Suprapubic skin (tissue), 4 donors: ENCODE measurements around the gene CD9. TPM values are rescaled to one million over a fixed set of nuclear protein-coding genes. Genes with fewer than 3 reads are reported as not detected.
"Not testable (repeated sequence)": the region's sequence is repeated elsewhere in the genome, so short reads cannot be mapped to it uniquely, and the experiment has no call there.

Source experiments
- DNase-seq, 2 donors: peaks; one replicate each; pipeline ENCODE4 v3.0.0-alpha.2; 2019; ENCODE audit warnings: low spot score in 2 of 2
- H3K27ac ChIP-seq: fragments of 200-600 bp; sonication (generic); one replicate; pipeline ENCODE4 v1.5.1; 2019
- H3K27me3 ChIP-seq: fragments of 200-600 bp; sonication (generic); one replicate; pipeline ENCODE4 v1.5.1; 2019
- H3K36me3 ChIP-seq: fragments of 200-600 bp; sonication (generic); one replicate; pipeline ENCODE4 v1.5.1; 2019
- H3K4me1 ChIP-seq: fragments of 200-600 bp; sonication (generic); one replicate; pipeline ENCODE4 v1.5.1; 2019
- H3K4me3 ChIP-seq: fragments of 200-600 bp; sonication (generic); one replicate; pipeline ENCODE4 v1.5.1; 2019; ENCODE audit warnings: mild to moderate bottlenecking
- H3K9me3 ChIP-seq: fragments of 200-600 bp; sonication (generic); one replicate; pipeline ENCODE4 v1.5.1; 2019
- EP300 ChIP-seq: sonication (generic); formaldehyde crosslinking; IDR thresholded peaks from one replicate; pipeline ENCODE4 v1.6.1; 2017; ENCODE audit warnings: antibody characterized with exemption
- POLR2A ChIP-seq, 2 donors: fragments of 450-650 bp; IDR thresholded peaks; one replicate each; pipeline ENCODE4 v1.6.1; 2017; ENCODE audit warnings: antibody characterized with exemption in 2 of 2, mild to moderate bottlenecking in 2 of 2, moderate library complexity in 2 of 2
- POLR2AphosphoS5 ChIP-seq, 3 donors: sonication (generic); formaldehyde crosslinking; IDR thresholded peaks; one replicate each; pipeline ENCODE4 v1.6.1; 2017; ENCODE audit warnings: antibody characterized with exemption in 3 of 3
- WGBS: methylation state at CpG from one replicate; pipeline ENCODE4 v1.1.5; 2018; 5-methylcytosine and 5-hydroxymethylcytosine counted together
- total RNA-seq, 4 donors: library from RNA; depleted of rRNA; stranded (reverse); fragments of >200 nt; gene quantifications; one replicate each; pipeline ENCODE4 v1.1.0, GENCODE V29; 2016
- TF ChIP-seq, protein P1 (sequence below), 2 donors: fragments of 200-600 bp in 1 of 2; fragments of 450-650 bp in 1 of 2; sonication (generic) in 1 of 2; IDR thresholded peaks; one replicate each; pipeline ENCODE4 v1.5.1; 2016 to 2019; ENCODE audit warnings: antibody characterized with exemption in 2 of 2, mild to moderate bottlenecking in 1 of 2, moderate library complexity in 1 of 2

CD9 gene
- total RNA-seq, 4 donors from 2014 or later: 420 to 548 (median 475) TPM

DNA sequence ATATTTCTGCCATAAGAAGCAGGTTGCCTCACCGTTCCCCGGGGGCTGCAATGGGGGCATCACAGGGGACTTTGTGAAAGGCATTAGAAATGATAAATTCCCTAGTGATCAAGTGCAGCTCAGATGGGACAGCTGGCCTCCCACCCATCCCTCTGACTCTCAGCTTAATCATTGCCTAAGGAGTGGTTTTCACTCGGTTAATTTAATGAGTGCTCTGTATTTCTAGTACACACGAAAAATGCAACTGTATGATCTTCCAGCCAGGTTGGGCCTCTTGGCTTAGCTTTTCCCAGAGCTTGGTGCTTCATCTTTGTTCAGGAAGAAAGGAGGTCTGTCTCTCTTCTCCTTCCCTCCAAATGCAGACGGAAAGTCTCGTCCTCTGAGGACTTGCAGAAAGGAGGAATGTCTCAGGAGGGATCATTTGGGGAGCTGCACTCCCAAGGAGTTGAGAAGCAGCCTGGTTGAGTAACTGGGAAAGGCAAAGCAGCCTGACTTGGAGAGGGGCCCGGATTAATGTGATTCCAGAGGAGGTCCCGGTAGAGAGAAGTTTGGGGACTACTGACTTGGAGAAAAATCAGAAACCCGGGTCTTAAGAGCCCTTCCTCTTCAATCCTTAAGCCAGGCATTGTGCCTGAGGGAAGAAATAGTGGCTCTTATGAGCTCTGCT lies 7.2 kb downstream of the CD9 start:
- no peaks in the 10 kb centered on the region for H3K27me3 ChIP-seq
- H3K36me3 ChIP-seq: peaks cover 4% of the 10 kb centered on the region
- no peak overlapping the region for H3K4me3 ChIP-seq
- 30% methylated on average over 9 of the region's 9 CpGs for WGBS
- no peak for DNase-seq
- TF ChIP-seq POLR2AphosphoS5 (IDR thresholded peaks at IDR 0.05) (no peak), POLR2A (IDR thresholded peaks at IDR 0.05) (no peak), EP300 (no peak)
- TF ChIP-seq, protein P1, sequence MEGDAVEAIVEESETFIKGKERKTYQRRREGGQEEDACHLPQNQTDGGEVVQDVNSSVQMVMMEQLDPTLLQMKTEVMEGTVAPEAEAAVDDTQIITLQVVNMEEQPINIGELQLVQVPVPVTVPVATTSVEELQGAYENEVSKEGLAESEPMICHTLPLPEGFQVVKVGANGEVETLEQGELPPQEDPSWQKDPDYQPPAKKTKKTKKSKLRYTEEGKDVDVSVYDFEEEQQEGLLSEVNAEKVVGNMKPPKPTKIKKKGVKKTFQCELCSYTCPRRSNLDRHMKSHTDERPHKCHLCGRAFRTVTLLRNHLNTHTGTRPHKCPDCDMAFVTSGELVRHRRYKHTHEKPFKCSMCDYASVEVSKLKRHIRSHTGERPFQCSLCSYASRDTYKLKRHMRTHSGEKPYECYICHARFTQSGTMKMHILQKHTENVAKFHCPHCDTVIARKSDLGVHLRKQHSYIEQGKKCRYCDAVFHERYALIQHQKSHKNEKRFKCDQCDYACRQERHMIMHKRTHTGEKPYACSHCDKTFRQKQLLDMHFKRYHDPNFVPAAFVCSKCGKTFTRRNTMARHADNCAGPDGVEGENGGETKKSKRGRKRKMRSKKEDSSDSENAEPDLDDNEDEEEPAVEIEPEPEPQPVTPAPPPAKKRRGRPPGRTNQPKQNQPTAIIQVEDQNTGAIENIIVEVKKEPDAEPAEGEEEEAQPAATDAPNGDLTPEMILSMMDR (IDR thresholded peaks at IDR 0.05): no peak
- H3K4me1 ChIP-seq: peaks cover 100% of the 10 kb centered on the region
- peak overlapping the region; percentile 99 for H3K27ac ChIP-seq
- H3K9me3 ChIP-seq: no peaks in the 10 kb centered on the region

DNA sequence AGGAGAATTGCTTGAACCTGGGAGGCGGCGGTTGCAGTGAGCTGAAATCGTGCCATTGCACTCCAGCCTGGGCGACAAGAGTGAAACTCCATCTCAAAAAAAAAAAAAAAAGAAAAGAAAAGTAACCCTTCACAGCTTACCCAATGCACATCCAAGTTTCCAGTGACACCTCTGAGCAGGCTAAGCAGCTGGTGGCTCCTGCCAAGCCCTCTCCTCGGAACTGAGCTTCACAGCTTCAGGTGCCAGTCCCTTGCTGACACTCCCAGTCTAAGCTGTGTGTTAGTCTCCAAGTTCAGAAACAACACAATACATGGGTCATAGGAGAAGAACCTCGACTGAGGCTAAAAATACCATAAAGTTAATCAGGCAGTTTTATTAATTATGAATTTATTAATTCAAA lies 7.9 kb downstream of the CD9 start:
- Histone ChIP-seq H3K36me3 (peaks cover 8% of the 10 kb centered on the region), H3K9me3 (no peaks in the 10 kb centered on the region), H3K27ac (peak overlapping the region; percentile 99), H3K4me1 (peaks cover 100% of the 10 kb centered on the region), H3K4me3 (no peak overlapping the region), H3K27me3 (no peaks in the 10 kb centered on the region)
- TF ChIP-seq EP300: no peak
- TF ChIP-seq POLR2AphosphoS5 (IDR thresholded peaks at IDR 0.05): peak in 1 of 3 donors; percentile 27
- TF ChIP-seq POLR2A (IDR thresholded peaks at IDR 0.05): no peak
- TF ChIP-seq, protein P1 (IDR thresholded peaks at IDR 0.05): no peak
- no peak for DNase-seq
- 45% methylated on average over 6 of the region's 6 CpGs for WGBS

DNA sequence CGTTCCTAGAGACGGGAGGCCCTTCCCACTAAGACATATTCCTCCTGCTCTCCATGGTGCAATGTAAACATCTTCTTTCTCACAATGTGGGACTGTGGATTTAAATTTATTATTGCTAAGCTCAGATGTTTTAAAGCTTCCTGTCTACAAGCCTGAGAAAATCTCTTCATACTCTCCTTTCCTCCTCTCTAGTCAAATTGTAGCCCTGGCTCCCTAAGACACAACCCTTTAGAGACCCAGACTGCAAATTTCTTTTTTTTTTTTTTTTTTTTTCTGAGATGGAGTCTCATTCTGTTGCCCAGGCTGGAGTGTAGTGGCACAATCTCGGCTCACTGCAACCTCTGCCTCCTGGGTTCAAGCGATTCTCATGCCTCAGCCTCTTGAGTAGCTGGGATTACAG lies 9.2 kb downstream of the CD9 start:
- Histone ChIP-seq H3K4me1 (peaks cover 100% of the 10 kb centered on the region), H3K27ac (peak overlapping the region; percentile 99), H3K36me3 (peaks cover 13% of the 10 kb centered on the region)
- H3K9me3 ChIP-seq, H3K27me3 ChIP-seq, H3K4me3 ChIP-seq, DNase-seq: not testable (repeated sequence)
- WGBS: 85% methylated on average over 4 of the region's 4 CpGs

DNA sequence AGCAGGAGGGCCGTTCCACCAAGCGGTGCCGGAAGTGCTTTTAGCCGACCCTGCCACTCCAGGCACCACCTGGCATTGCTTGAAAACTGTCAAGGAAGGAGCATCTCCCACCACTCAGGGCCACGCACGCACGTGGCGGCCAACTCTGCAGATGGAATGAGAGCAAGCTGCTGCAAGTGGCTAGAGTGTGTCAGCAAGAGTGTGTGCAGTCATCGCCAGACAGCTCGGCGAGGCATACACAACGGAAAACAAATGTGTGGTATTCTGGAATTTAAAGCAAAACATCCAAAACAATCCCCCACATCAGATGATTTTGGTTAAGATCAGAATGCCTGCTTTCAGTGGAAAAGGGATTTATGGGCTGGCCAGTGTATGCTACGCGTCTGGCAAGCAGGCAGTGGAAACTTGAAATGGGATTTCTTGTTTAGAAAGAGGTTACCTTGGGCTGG lies 11.2 kb downstream of the CD9 start:
- Histone ChIP-seq H3K4me3 (no peak overlapping the region), H3K4me1 (peaks cover 100% of the 10 kb centered on the region), H3K27me3 (no peaks in the 10 kb centered on the region), H3K36me3 (peaks cover 13% of the 10 kb centered on the region), H3K9me3 (no peaks in the 10 kb centered on the region), H3K27ac (peak overlapping the region; percentile 99)
- no peak for DNase-seq
- TF ChIP-seq, protein P1 (IDR thresholded peaks at IDR 0.05): no peak
- TF ChIP-seq EP300 (no peak), POLR2A (IDR thresholded peaks at IDR 0.05) (no peak), POLR2AphosphoS5 (IDR thresholded peaks at IDR 0.05) (no peak)
- 31% methylated on average over 14 of the region's 14 CpGs for WGBS

DNA sequence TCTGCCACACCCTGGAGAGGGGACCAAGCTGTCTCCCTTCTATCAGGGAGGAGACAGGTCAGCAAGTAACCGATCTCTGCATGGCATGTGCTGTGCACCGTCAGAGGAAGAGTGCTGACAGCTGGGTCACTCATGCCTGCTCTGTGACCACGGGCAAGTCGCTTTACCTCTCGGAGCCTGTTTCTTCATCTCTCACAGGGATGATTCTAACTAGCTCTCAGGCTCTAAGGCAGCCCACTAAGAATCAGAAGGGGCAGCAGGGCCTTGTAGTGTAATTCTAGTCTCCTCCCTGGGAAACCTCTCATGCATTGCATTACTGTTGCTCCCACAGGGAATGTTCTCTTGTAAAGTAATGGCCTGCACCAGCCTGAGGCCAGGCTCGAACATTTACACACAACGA lies 11.9 kb downstream of the CD9 start:
- TF ChIP-seq EP300: no peak
- H3K4me3 ChIP-seq: no peak overlapping the region
- H3K9me3 ChIP-seq: no peaks in the 10 kb centered on the region
- H3K27ac ChIP-seq: peak overlapping the region; percentile 99
- no peak for DNase-seq
- H3K4me1 ChIP-seq: peaks cover 100% of the 10 kb centered on the region
- H3K36me3 ChIP-seq: peaks cover 13% of the 10 kb centered on the region
- H3K27me3 ChIP-seq: no peaks in the 10 kb centered on the region
- WGBS: 47% methylated on average over 5 of the region's 7 CpGs

DNA sequence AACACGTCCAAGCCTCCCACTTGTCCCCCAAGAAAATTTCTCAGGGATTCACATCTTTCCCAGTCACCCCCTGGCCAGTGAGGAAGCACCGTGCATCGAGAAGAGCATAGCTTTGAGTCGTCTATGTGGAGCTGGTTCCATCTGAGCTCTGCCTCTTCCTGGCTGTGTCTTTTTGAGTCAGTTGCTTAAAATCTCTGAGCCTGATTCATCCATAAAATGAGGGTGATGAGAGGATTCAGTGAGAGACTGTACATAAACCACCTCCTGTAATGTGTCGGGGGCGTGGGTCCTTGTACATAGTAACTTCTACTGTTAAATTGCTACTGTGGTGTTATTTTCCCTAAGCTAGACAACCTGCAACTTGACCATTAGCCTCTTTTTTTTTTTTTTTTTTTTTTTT lies 13.8 kb downstream of the CD9 start:
- Histone ChIP-seq H3K4me1 (peaks cover 100% of the 10 kb centered on the region), H3K27me3 (no peaks in the 10 kb centered on the region), H3K36me3 (peaks cover 13% of the 10 kb centered on the region), H3K4me3 (no peak overlapping the region), H3K27ac (peak overlapping the region; percentile 96), H3K9me3 (no peaks in the 10 kb centered on the region)
- TF ChIP-seq POLR2AphosphoS5 (IDR thresholded peaks at IDR 0.05) (no peak), POLR2A (IDR thresholded peaks at IDR 0.05) (no peak)
- 59% methylated on average over 6 of the region's 6 CpGs for WGBS
- no peak for DNase-seq

DNA sequence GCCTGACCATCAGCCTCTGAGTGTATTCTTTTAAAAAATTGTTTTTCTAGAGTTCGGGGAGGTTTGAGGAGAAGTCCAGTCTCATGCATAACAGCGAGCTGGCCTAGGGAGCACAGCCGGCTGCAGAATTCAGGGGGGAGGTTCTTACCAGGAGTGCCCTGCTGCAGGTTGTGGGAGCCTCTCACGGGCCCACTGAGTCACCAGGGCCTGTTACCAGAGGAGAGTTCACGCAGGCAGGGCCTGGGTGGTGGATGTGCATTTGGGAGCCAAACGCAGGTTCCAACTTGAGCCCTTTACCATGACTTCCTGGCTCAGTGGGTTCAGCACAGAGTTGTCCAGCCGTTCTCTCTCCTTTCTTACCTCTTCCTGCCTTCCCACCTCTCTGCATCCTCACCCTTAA lies 14.4 kb downstream of the CD9 start:
- Histone ChIP-seq H3K27me3 (no peaks in the 10 kb centered on the region), H3K4me3 (no peak overlapping the region), H3K9me3 (no peaks in the 10 kb centered on the region), H3K4me1 (peaks cover 100% of the 10 kb centered on the region), H3K36me3 (peaks cover 13% of the 10 kb centered on the region), H3K27ac (peak overlapping the region; percentile 96)
- no peak for DNase-seq
- 60% methylated on average over 7 of the region's 7 CpGs for WGBS
- no peak for TF ChIP-seq POLR2A (IDR thresholded peaks at IDR 0.05)
- TF ChIP-seq, protein P1 (IDR thresholded peaks at IDR 0.05): no peak
- TF ChIP-seq EP300: no peak
- TF ChIP-seq POLR2AphosphoS5 (IDR thresholded peaks at IDR 0.05): no peak
